ENCODE measurements around the gene GSDME. TPM values are rescaled to one million over a fixed set of nuclear protein-coding genes. Genes with fewer than 3 reads are reported as not detected.

The GSDME gene
- total RNA-seq, 1 donor from 2014 or later: 8.2 TPM

- Histone ChIP-seq H3K9me3 (peaks cover 3% of the 10 kb centered on the region), H3K27me3 (ENCODE audit: low read depth) (no peaks in the 10 kb centered on the region), H3K36me3 (no peaks in the 10 kb centered on the region), H3K4me1 (no peaks in the 10 kb centered on the region), H3K4me3 (no peak overlapping the region), H3K27ac (no peak overlapping the region)
- intact Hi-C loops (cut with DNase I): no loop called here
- TF ChIP-seq, protein P1, sequence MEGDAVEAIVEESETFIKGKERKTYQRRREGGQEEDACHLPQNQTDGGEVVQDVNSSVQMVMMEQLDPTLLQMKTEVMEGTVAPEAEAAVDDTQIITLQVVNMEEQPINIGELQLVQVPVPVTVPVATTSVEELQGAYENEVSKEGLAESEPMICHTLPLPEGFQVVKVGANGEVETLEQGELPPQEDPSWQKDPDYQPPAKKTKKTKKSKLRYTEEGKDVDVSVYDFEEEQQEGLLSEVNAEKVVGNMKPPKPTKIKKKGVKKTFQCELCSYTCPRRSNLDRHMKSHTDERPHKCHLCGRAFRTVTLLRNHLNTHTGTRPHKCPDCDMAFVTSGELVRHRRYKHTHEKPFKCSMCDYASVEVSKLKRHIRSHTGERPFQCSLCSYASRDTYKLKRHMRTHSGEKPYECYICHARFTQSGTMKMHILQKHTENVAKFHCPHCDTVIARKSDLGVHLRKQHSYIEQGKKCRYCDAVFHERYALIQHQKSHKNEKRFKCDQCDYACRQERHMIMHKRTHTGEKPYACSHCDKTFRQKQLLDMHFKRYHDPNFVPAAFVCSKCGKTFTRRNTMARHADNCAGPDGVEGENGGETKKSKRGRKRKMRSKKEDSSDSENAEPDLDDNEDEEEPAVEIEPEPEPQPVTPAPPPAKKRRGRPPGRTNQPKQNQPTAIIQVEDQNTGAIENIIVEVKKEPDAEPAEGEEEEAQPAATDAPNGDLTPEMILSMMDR (IDR thresholded peaks at IDR 0.05): no peak
- DNase-seq (no peak), ATAC-seq (no peak)
These were observed 23.7 kb downstream of the GSDME start for GRCh38 chr7:24733414-24734060.

- TF ChIP-seq, protein P1 (IDR thresholded peaks at IDR 0.05): no peak
- Histone ChIP-seq H3K27ac (no peak overlapping the region), H3K9me3 (no peaks in the 10 kb centered on the region), H3K4me3 (no peak overlapping the region), H3K4me1 (no peaks in the 10 kb centered on the region), H3K36me3 (no peaks in the 10 kb centered on the region), H3K27me3 (ENCODE audit: low read depth) (no peaks in the 10 kb centered on the region)
- ATAC-seq (peak in 1 of 2 donors; percentile 32), DNase-seq (no peak)
- intact Hi-C loops (cut with DNase I): no loop called here
These were observed 24.4 kb downstream of the GSDME start for GRCh38 chr7:24732646-24733413.

GRCh38 chr7:24731313-24731712 is 26.0 kb downstream of the GSDME start:
- intact Hi-C loops (cut with DNase I): no loop called here
- ATAC-seq (no peak), DNase-seq (no peak)
- no peak overlapping the region for H3K4me3 ChIP-seq
- H3K4me1 ChIP-seq: no peaks in the 10 kb centered on the region
- H3K27ac ChIP-seq: no peak overlapping the region
- H3K27me3 ChIP-seq (ENCODE audit: low read depth): no peaks in the 10 kb centered on the region
- H3K36me3 ChIP-seq: no peaks in the 10 kb centered on the region
- TF ChIP-seq, protein P1 (IDR thresholded peaks at IDR 0.05): no peak
- no peaks in the 10 kb centered on the region for H3K9me3 ChIP-seq

DNA sequence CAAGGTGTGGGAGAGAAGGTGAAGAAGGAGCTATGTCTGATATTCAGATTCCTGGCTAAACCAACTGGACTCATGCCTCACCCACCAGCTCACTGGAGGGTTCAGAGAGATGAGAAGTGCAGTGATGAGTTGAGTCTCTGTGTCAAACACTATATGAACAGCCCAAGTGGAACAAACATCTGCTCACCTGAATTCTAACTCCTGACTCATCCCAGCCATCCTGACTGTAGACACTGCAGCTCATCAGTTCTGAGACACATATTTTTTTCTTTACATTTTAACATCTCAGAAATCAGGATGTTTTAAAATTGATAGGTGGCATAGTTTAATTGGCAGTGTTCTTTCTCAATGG is 27.3 kb downstream of the GSDME start:
- no peak overlapping the region for H3K4me3 ChIP-seq

DNA sequence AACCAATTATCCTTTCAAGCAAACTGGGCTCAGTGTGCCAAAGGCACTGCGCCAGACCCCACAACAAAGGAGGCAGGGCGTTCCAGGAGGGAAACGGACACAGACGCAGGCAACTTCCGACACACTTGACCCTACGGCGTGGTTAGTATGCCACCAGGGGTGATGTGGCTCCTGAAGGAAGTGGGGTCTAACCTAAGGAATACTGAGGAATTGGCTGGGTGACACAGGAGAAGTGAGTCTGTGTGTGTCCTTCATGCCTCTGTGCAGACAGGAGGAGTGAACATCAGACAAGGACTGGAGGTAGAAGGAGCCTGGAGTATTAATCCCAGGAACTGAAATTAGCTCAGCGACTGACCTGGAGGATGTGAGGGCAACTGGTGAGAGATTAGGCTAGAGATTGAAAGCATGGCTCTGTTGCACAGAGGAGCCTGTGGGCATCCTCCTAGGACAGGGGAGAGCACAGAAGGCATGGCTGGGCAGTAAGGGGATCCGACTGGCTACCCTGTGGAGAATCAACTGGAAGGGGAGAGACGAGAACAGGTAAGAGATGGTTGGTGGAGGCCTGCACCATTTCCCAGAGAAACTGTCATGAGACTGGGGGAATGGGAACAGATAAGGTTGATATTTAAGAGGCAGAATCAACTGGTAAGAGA is 27.8 kb downstream of the GSDME start:
- H3K9me3 ChIP-seq: no peaks in the 10 kb centered on the region
- TF ChIP-seq, protein P1 (IDR thresholded peaks at IDR 0.05): no peak
- intact Hi-C loops (cut with DNase I): no loop called here
- DNase-seq: no peak
- no peak for ATAC-seq
- H3K36me3 ChIP-seq: no peaks in the 10 kb centered on the region
- no peak overlapping the region for H3K4me3 ChIP-seq
- no peaks in the 10 kb centered on the region for H3K27me3 ChIP-seq (ENCODE audit: low read depth)
- H3K27ac ChIP-seq: no peak overlapping the region
- H3K4me1 ChIP-seq: no peaks in the 10 kb centered on the region

More for the DNA sequence above, 27.3 kb downstream of the GSDME start:
- DNase-seq (no peak), ATAC-seq (no peak)
- Histone ChIP-seq H3K27ac (no peak overlapping the region), H3K36me3 (no peaks in the 10 kb centered on the region), H3K9me3 (no peaks in the 10 kb centered on the region), H3K4me1 (no peaks in the 10 kb centered on the region), H3K27me3 (ENCODE audit: low read depth) (no peaks in the 10 kb centered on the region)
- intact Hi-C loops (cut with DNase I): no loop called here
- TF ChIP-seq, protein P1 (IDR thresholded peaks at IDR 0.05): no peak
